Endothelial cell (in vitro differentiated cells): ENCODE data around the gene HEXB. TPM values are rescaled to one million over a fixed set of nuclear protein-coding genes. Genes with fewer than 3 reads are reported as not detected.
"Not testable (repeated sequence)": the region's sequence is repeated elsewhere in the genome, so short reads cannot be mapped to it uniquely, and the experiment has no call there.

ENCODE experiments used
- DNase-seq: peaks from one replicate; pipeline ENCODE4 v3.0.0; 2021; ENCODE audit warnings: low spot score
- H3K27ac Mint-ChIP-seq: one replicate; pipeline ENCODE4 v1.8.0; 2021; ENCODE audit warnings: mixed read lengths, inconsistent platforms; ENCODE audit not compliant: unreplicated experiment
- H3K27me3 Mint-ChIP-seq: one replicate; pipeline ENCODE4 v1.8.0; 2021; ENCODE audit warnings: mild to moderate bottlenecking, moderate library complexity, mixed read lengths, inconsistent platforms; ENCODE audit not compliant: unreplicated experiment
- H3K36me3 Mint-ChIP-seq: one replicate; pipeline ENCODE4 v1.8.0; 2021; ENCODE audit warnings: mild to moderate bottlenecking, low read depth, mixed read lengths, inconsistent platforms; ENCODE audit not compliant: unreplicated experiment
- H3K4me1 Mint-ChIP-seq: one replicate; pipeline ENCODE4 v1.8.0; 2021; ENCODE audit warnings: mild to moderate bottlenecking, mixed read lengths, inconsistent platforms; ENCODE audit not compliant: unreplicated experiment
- H3K4me3 Mint-ChIP-seq: one replicate; pipeline ENCODE4 v1.8.0; 2021; ENCODE audit warnings: mild to moderate bottlenecking, mixed read lengths, inconsistent platforms; ENCODE audit not compliant: unreplicated experiment
- H3K9me3 Mint-ChIP-seq: one replicate; pipeline ENCODE4 v1.8.0; 2021; ENCODE audit warnings: mixed read lengths, inconsistent platforms; ENCODE audit not compliant: unreplicated experiment
- CTCF ChIP-seq: fragments of 200-600 bp; sonication (generic); IDR thresholded peaks from one replicate; pipeline ENCODE4 v1.5.0; 2021; ENCODE audit warnings: antibody characterized with exemption; ENCODE audit not compliant: unreplicated experiment
- total RNA-seq: library from RNA; stranded (reverse); fragmentation: NEBNext Ultra II Directional; extraction: Animal tissue kit (Norgen Biotek cat#: 25700); gene quantifications from one replicate; pipeline ENCODE4 v1.2.1, GENCODE V29; 2021; ENCODE audit not compliant: unreplicated experiment

The HEXB gene
- total RNA-seq, 1 donor from 2014 or later: 79.4 TPM

- Mint-ChIP-seq H3K9me3 (no peaks in the 10 kb centered on the region), H3K4me1 (peaks cover under 1% of the 10 kb centered on the region), H3K27me3 (peaks cover 2% of the 10 kb centered on the region), H3K27ac (no peak overlapping the region), H3K36me3 (no peaks in the 10 kb centered on the region), H3K4me3 (no peak overlapping the region)
- no peak for TF ChIP-seq CTCF
- DNase-seq: no peak
Measured at GRCh38 chr5:74670396-74671038, 14.5 kb upstream of the HEXB start.

- no peaks in the 10 kb centered on the region for H3K36me3 Mint-ChIP-seq
- H3K4me1 Mint-ChIP-seq: peaks cover 3% of the 10 kb centered on the region
- peaks cover 2% of the 10 kb centered on the region for H3K27me3 Mint-ChIP-seq
- no peaks in the 10 kb centered on the region for H3K9me3 Mint-ChIP-seq
- no peak for DNase-seq
- no peak for TF ChIP-seq CTCF
- no peak overlapping the region for H3K27ac Mint-ChIP-seq
- no peak overlapping the region for H3K4me3 Mint-ChIP-seq
Measured at GRCh38 chr5:74672215-74672877, 12.7 kb upstream of the HEXB start.

GRCh38 chr5:74673011-74673790, 11.8 kb upstream of the HEXB start:
- H3K27ac Mint-ChIP-seq: no peak overlapping the region
- no peak for TF ChIP-seq CTCF
- no peaks in the 10 kb centered on the region for H3K9me3 Mint-ChIP-seq
- peaks cover 2% of the 10 kb centered on the region for H3K27me3 Mint-ChIP-seq
- no peaks in the 10 kb centered on the region for H3K36me3 Mint-ChIP-seq
- no peak for DNase-seq
- H3K4me1 Mint-ChIP-seq: peaks cover 3% of the 10 kb centered on the region
- H3K4me3 Mint-ChIP-seq: no peak overlapping the region

GRCh38 chr5:74676466-74676865, 8.6 kb upstream of the HEXB start:
- not testable (repeated sequence) for DNase-seq, H3K27me3 Mint-ChIP-seq, H3K9me3 Mint-ChIP-seq, H3K36me3 Mint-ChIP-seq, H3K27ac Mint-ChIP-seq, H3K4me1 Mint-ChIP-seq, H3K4me3 Mint-ChIP-seq

GRCh38 chr5:74678123-74678522, 6.9 kb upstream of the HEXB start:
- H3K36me3 Mint-ChIP-seq, H3K27ac Mint-ChIP-seq, H3K27me3 Mint-ChIP-seq, H3K9me3 Mint-ChIP-seq, H3K4me1 Mint-ChIP-seq, H3K4me3 Mint-ChIP-seq, DNase-seq: not testable (repeated sequence)

- DNase-seq, H3K27ac Mint-ChIP-seq, H3K9me3 Mint-ChIP-seq, H3K4me3 Mint-ChIP-seq, H3K27me3 Mint-ChIP-seq, H3K4me1 Mint-ChIP-seq, H3K36me3 Mint-ChIP-seq: not testable (repeated sequence)
Measured at GRCh38 chr5:74679300-74679699, 5.7 kb upstream of the HEXB start.
